HEK293 (cell line): ENCODE results near the gene UGT1A3.

Source experiments
- CTCF ChIA-PET: fragments of 350-600 bp; formaldehyde crosslinking; extraction: SDS; loops from one replicate; lab custom pipeline; 2021; ENCODE audit warnings: antibody characterized with exemption; lab: Yijun Ruan, JAX
- POLR2A ChIA-PET: fragments of 300-600 bp; formaldehyde crosslinking; extraction: SDS; loops from one replicate; lab custom pipeline; 2020; ENCODE audit warnings: antibody characterized with exemption, inconsistent platforms; lab: Yijun Ruan, JAX
- H3K27ac ChIP-seq: fragments of 200-500 bp; sonication (Bioruptor generic); 2 replicates; pipeline ENCODE4 v1.5.1; 2014; ENCODE audit warnings: low read depth, low read length, control low read depth, inconsistent platforms; ENCODE audit errors: extremely low read depth
- H3K36me3 ChIP-seq, 2 experiments: fragments of 200-500 bp in 1 of 2; sonication (Bioruptor generic) in 1 of 2; 1 replicate in 1 of 2; 2 replicates in 1 of 2; pipeline ENCODE4 v1.5.1; 2014 to 2017; ENCODE audit warnings: inconsistent platforms in 2 of 2, low read length in 2 of 2; ENCODE audit not compliant: control insufficient read depth in 2 of 2, insufficient read depth in 1 of 2
- H3K4me1 ChIP-seq: fragments of 200-500 bp; sonication (Bioruptor generic); 2 replicates; pipeline ENCODE4 v1.5.1; 2014; ENCODE audit warnings: mild to moderate bottlenecking, low read length, inconsistent platforms; ENCODE audit not compliant: control insufficient read depth, insufficient read depth
- H3K4me3 ChIP-seq: 2 replicates; pipeline ENCODE4 v1.5.1; 2011; ENCODE audit warnings: low read depth, mild to moderate bottlenecking, control low read depth, low read length, moderate library complexity
- H3K9me3 ChIP-seq: fragments of 200-500 bp; sonication (Bioruptor generic); 2 replicates; pipeline ENCODE4 v1.5.1; 2014; ENCODE audit warnings: low read depth, low read length, inconsistent platforms; ENCODE audit not compliant: control insufficient read depth, insufficient read depth
- IKZF3 ChIP-seq: fragments of 450-650 bp; IDR thresholded peaks from 2 replicates; pipeline ENCODE4 v1.5.0; 2018; ENCODE audit warnings: missing biosample characterization, mild to moderate bottlenecking, missing genetic modification characterization, moderate library complexity
- KLF1 ChIP-seq: fragments of 450-650 bp; formaldehyde crosslinking; IDR thresholded peaks from 2 replicates; pipeline ENCODE4 v1.5.1; 2016; ENCODE audit warnings: missing biosample characterization, missing genetic modification characterization
- KLF17 ChIP-seq: fragments of 450-650 bp; formaldehyde crosslinking; IDR thresholded peaks from 2 replicates; pipeline ENCODE4 v1.5.1; 2016; ENCODE audit warnings: missing biosample characterization, missing genetic modification characterization
- SCRT2 ChIP-seq: fragments of 450-650 bp; formaldehyde crosslinking; IDR thresholded peaks from 2 replicates; pipeline ENCODE4 v1.5.1; 2016; ENCODE audit warnings: missing biosample characterization, missing genetic modification characterization
- ZBTB7A ChIP-seq: fragments of 450-650 bp; formaldehyde crosslinking; IDR thresholded peaks from 2 replicates; pipeline ENCODE4 v1.5.1; 2016; ENCODE audit warnings: low read depth, missing biosample characterization, missing genetic modification characterization
- ZNF335 ChIP-seq: fragments of 450-650 bp; formaldehyde crosslinking; conservative IDR thresholded peaks from 2 replicates; pipeline ENCODE4 v1.5.1; 2016; ENCODE audit warnings: missing biosample characterization, missing genetic modification characterization
- ZNF362 ChIP-seq: fragments of 450-650 bp; formaldehyde crosslinking; IDR thresholded peaks from 2 replicates; pipeline ENCODE4 v1.5.1; 2016; ENCODE audit warnings: missing biosample characterization, missing genetic modification characterization
- ZNF404 ChIP-seq: fragments of 450-650 bp; formaldehyde crosslinking; IDR thresholded peaks from 2 replicates; pipeline ENCODE4 v1.5.1; 2017; ENCODE audit warnings: missing biosample characterization, missing genetic modification characterization
- ZNF530 ChIP-seq: fragments of 450-650 bp; formaldehyde crosslinking; IDR thresholded peaks from 2 replicates; pipeline ENCODE4 v1.5.1; 2016; ENCODE audit warnings: low read depth, missing biosample characterization, missing genetic modification characterization
- ZNF654 ChIP-seq: fragments of 450-650 bp; formaldehyde crosslinking; IDR thresholded peaks from 2 replicates; pipeline ENCODE4 v1.5.1; 2016; ENCODE audit warnings: low read depth, missing biosample characterization, missing genetic modification characterization
- ZNF670 ChIP-seq: fragments of 450-650 bp; formaldehyde crosslinking; IDR thresholded peaks from 2 replicates; pipeline ENCODE4 v1.5.1; 2016; ENCODE audit warnings: missing biosample characterization, missing genetic modification characterization, low read depth
- ZNF701 ChIP-seq: fragments of 450-650 bp; formaldehyde crosslinking; IDR thresholded peaks from 2 replicates; pipeline ENCODE4 v1.5.1; 2016; ENCODE audit warnings: missing biosample characterization, missing genetic modification characterization
- ZNF785 ChIP-seq: fragments of 450-650 bp; formaldehyde crosslinking; IDR thresholded peaks from 2 replicates; pipeline ENCODE4 v1.5.1; 2016; ENCODE audit warnings: missing biosample characterization, missing genetic modification characterization
- TF ChIP-seq, protein P1 (sequence below): fragments of 450-650 bp; formaldehyde crosslinking; IDR thresholded peaks from 2 replicates; pipeline ENCODE4 v1.5.1; 2016; ENCODE audit warnings: missing biosample characterization, missing genetic modification characterization, borderline replicate concordance
- TF ChIP-seq, protein P2 (sequence below): fragments of 450-650 bp; formaldehyde crosslinking; IDR thresholded peaks from 2 replicates; pipeline ENCODE4 v1.5.1; 2017; ENCODE audit warnings: missing biosample characterization, missing genetic modification characterization

UGT1A3 gene

GRCh38 chr2:233807966-233808935 lies 79.4 kb downstream of the UGT1A3 start:
- CTCF ChIA-PET = no interaction called here
- no peak overlapping the region for H3K27ac ChIP-seq
- TF ChIP-seq KLF1 (tag by site-specific recombination) = no peak
- TF ChIP-seq ZNF404 = no peak
- TF ChIP-seq, protein P1, sequence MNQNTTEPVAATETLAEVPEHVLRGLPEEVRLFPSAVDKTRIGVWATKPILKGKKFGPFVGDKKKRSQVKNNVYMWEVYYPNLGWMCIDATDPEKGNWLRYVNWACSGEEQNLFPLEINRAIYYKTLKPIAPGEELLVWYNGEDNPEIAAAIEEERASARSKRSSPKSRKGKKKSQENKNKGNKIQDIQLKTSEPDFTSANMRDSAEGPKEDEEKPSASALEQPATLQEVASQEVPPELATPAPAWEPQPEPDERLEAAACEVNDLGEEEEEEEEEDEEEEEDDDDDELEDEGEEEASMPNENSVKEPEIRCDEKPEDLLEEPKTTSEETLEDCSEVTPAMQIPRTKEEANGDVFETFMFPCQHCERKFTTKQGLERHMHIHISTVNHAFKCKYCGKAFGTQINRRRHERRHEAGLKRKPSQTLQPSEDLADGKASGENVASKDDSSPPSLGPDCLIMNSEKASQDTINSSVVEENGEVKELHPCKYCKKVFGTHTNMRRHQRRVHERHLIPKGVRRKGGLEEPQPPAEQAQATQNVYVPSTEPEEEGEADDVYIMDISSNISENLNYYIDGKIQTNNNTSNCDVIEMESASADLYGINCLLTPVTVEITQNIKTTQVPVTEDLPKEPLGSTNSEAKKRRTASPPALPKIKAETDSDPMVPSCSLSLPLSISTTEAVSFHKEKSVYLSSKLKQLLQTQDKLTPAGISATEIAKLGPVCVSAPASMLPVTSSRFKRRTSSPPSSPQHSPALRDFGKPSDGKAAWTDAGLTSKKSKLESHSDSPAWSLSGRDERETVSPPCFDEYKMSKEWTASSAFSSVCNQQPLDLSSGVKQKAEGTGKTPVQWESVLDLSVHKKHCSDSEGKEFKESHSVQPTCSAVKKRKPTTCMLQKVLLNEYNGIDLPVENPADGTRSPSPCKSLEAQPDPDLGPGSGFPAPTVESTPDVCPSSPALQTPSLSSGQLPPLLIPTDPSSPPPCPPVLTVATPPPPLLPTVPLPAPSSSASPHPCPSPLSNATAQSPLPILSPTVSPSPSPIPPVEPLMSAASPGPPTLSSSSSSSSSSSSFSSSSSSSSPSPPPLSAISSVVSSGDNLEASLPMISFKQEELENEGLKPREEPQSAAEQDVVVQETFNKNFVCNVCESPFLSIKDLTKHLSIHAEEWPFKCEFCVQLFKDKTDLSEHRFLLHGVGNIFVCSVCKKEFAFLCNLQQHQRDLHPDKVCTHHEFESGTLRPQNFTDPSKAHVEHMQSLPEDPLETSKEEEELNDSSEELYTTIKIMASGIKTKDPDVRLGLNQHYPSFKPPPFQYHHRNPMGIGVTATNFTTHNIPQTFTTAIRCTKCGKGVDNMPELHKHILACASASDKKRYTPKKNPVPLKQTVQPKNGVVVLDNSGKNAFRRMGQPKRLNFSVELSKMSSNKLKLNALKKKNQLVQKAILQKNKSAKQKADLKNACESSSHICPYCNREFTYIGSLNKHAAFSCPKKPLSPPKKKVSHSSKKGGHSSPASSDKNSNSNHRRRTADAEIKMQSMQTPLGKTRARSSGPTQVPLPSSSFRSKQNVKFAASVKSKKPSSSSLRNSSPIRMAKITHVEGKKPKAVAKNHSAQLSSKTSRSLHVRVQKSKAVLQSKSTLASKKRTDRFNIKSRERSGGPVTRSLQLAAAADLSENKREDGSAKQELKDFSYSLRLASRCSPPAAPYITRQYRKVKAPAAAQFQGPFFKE (tag by site-specific recombination) = no peak
- TF ChIP-seq ZNF701 (tag by site-specific recombination) = no peak
- no peak for TF ChIP-seq ZNF654 (tag by site-specific recombination)
- TF ChIP-seq SCRT2 (tag by site-specific recombination) = no peak
- no peak overlapping the region for H3K4me3 ChIP-seq
- POLR2A ChIA-PET = no interaction called here
- no peaks in the 10 kb centered on the region for H3K36me3 ChIP-seq
- no peaks in the 10 kb centered on the region for H3K9me3 ChIP-seq
- H3K4me1 ChIP-seq = no peaks in the 10 kb centered on the region

DNA sequence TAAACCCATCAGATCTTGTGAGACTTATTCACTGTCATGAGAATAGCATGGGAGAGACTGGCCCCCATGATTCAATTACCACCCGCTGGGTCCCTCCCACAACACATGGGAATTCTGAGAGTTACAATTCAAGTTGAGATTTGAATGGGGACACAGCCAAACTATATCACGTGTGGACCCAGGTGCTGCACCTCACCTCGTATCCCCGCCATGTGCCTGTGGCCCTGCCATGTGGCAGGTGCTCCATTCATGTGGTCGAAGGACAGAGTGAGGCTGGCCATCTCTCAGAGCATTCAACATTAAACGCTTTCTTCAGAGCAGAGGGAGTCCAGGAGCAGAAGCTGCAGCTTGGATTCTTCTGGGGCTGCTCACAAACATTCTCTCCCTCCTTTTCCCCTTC lies 81.5 kb downstream of the UGT1A3 start:
- no peak overlapping the region for H3K27ac ChIP-seq
- POLR2A ChIA-PET = no interaction called here
- no peaks in the 10 kb centered on the region for H3K4me1 ChIP-seq
- H3K4me3 ChIP-seq = no peak overlapping the region
- no peak for TF ChIP-seq ZBTB7A
- no peak for TF ChIP-seq KLF17 (tag by site-specific recombination)
- TF ChIP-seq ZNF335 (tag by site-specific recombination) = no peak
- TF ChIP-seq ZNF670 (tag by site-specific recombination) = no peak
- TF ChIP-seq ZNF785 = no peak
- TF ChIP-seq ZNF530 (tag by site-specific recombination) = no peak
- TF ChIP-seq ZNF362 (tag by site-specific recombination) = no peak
- no peak for TF ChIP-seq ZNF701 (tag by site-specific recombination)
- TF ChIP-seq, protein P2, sequence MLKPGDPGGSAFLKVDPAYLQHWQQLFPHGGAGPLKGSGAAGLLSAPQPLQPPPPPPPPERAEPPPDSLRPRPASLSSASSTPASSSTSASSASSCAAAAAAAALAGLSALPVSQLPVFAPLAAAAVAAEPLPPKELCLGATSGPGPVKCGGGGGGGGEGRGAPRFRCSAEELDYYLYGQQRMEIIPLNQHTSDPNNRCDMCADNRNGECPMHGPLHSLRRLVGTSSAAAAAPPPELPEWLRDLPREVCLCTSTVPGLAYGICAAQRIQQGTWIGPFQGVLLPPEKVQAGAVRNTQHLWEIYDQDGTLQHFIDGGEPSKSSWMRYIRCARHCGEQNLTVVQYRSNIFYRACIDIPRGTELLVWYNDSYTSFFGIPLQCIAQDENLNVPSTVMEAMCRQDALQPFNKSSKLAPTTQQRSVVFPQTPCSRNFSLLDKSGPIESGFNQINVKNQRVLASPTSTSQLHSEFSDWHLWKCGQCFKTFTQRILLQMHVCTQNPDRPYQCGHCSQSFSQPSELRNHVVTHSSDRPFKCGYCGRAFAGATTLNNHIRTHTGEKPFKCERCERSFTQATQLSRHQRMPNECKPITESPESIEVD (tag by site-specific recombination) = no peak
- TF ChIP-seq IKZF3 (tag by site-specific recombination) = no peak
- CTCF ChIA-PET = no interaction called here
- no peaks in the 10 kb centered on the region for H3K36me3 ChIP-seq
- no peaks in the 10 kb centered on the region for H3K9me3 ChIP-seq
